ENCODE results near the gene IRGQ. TPM values are rescaled to one million over a fixed set of nuclear protein-coding genes. Genes with fewer than 3 reads are reported as not detected.
A peak's percentile ranks its signal among the peaks of the same experiment; 100 is the strongest.

The IRGQ gene
- polyA plus RNA-seq, 12 donors, result 10.0 to 18.0 (median 13.6) TPM; not detected in 1

- DNase-seq, result no peak
These were observed 19.7 kb downstream of the IRGQ start for GRCh38 chr19:43575955-43576878.

- DNase-seq, result peak; percentile 99
These were observed 20.6 kb downstream of the IRGQ start, which contains the start of the genes PINLYP and XRCC1 for GRCh38 chr19:43575156-43575950. Gene PINLYP, plus strand, starts transcription at chr19:43575801. Its CDS starts 1,391 bp downstream, at chr19:43577192. Gene XRCC1, minus strand, starts transcription at chr19:43575527. Its CDS starts 69 bp downstream, at chr19:43575458.

GRCh38 chr19:43574424-43575155 is 21.3 kb downstream of the IRGQ start:
- DNase-seq, result no peak

- DNase-seq, result no peak
These were observed 23.8 kb downstream of the IRGQ start for GRCh38 chr19:43572171-43572588.

GRCh38 chr19:43570174-43570791 is 25.7 kb downstream of the IRGQ start:
- DNase-seq, result no peak

- DNase-seq, result no peak
These were observed 26.3 kb downstream of the IRGQ start for GRCh38 chr19:43569657-43570056.

GRCh38 chr19:43564800-43565199 is 31.1 kb downstream of the IRGQ start:
- no peak for DNase-seq

GRCh38 chr19:43563816-43564457 is 32.0 kb downstream of the IRGQ start:
- no peak for DNase-seq

GRCh38 chr19:43562698-43563241 is 33.2 kb downstream of the IRGQ start:
- DNase-seq, result peak; percentile 50

- no peak for DNase-seq
These were observed 33.7 kb downstream of the IRGQ start for GRCh38 chr19:43562226-43562697.

GRCh38 chr19:43561139-43561970 is 34.6 kb downstream of the IRGQ start:
- DNase-seq, result no peak

GRCh38 chr19:43560687-43561086 is 35.2 kb downstream of the IRGQ start:
- no peak for DNase-seq

GRCh38 chr19:43555185-43555770 is 40.7 kb downstream of the IRGQ start:
- DNase-seq, result peak; percentile 70

- no peak for DNase-seq
These were observed 41.5 kb downstream of the IRGQ start for GRCh38 chr19:43554317-43554895.

GRCh38 chr19:43553656-43554055 is 42.3 kb downstream of the IRGQ start:
- no peak for DNase-seq

- no peak for DNase-seq
These were observed 43.3 kb downstream of the IRGQ start for GRCh38 chr19:43552616-43553015.

GRCh38 chr19:43552198-43552450 is 43.8 kb downstream of the IRGQ start:
- DNase-seq, result no peak

- DNase-seq, result no peak
These were observed 44.3 kb downstream of the IRGQ start for GRCh38 chr19:43551399-43552197.
